ENCODE results near the gene MFAP4. TPM values are rescaled to one million over a fixed set of nuclear protein-coding genes. Genes with fewer than 3 reads are reported as not detected.

MFAP4 gene
- total and polyA plus RNA-seq, 9 of the 15 experiments (the other 6 are each of a cell fraction or from before 2014, with no cell fraction given) = 0.07 to 0.24 TPM; not detected in 7

GRCh38 chr17:19415806-19416775 is 29.1 kb upstream of the MFAP4 start:
- no peak for TF ChIP-seq MLX (CRISPR knock-in tag; conservative IDR thresholded peaks at IDR 0.05)
- TF ChIP-seq KAT2B (IDR thresholded peaks at IDR 0.05; ENCODE audit: low read depth, low read length) = no peak
- no peak for TF ChIP-seq SOX6 (IDR thresholded peaks at IDR 0.05)
- no peak for TF ChIP-seq SMARCE1 (IDR thresholded peaks at IDR 0.05)
- TF ChIP-seq BRCA1 (IDR thresholded peaks at IDR 0.05) = no peak
- TF ChIP-seq BRCA1 (CRISPR knock-in tag; IDR thresholded peaks at IDR 0.05) = no peak
- TF ChIP-seq ARID1B (IDR thresholded peaks at IDR 0.05) = no peak
- no peak for TF ChIP-seq ZKSCAN1 (IDR thresholded peaks at IDR 0.05; ENCODE audit: low read depth, low read length)
- TF ChIP-seq TEAD1 (CRISPR knock-in tag; IDR thresholded peaks at IDR 0.05) = no peak
- FAIRE-seq (no peak), ATAC-seq (no peak), DNase-seq (ENCODE audit: extremely low read depth in 1 of 4, low spot score in 3 of 4) (no peak)
- ChIA-PET CTCF (ENCODE audit: low intra/inter-chr PET ratio) (no interaction called here), POLR2A (no interaction called here)
- intact Hi-C loops (cut with micrococcal nuclease) (no loop called here), in situ Hi-C loops (cut with MboI) (no loop called here)
- no TSS peak for BruUV-seq (replicated peaks)
- H4K20me1 ChIP-seq (replicated peaks; ENCODE audit: control insufficient read depth, insufficient read depth, low read length) = no peaks in the 10 kb centered on the region
- H3K4me3 ChIP-seq = no peak overlapping the region
- 0% methylated on average over 8 of the region's 18 CpGs for WGBS (ENCODE audit: insufficient coverage, low coverage, missing lambda C conversion rate)
- no peak overlapping the region for H3K27ac ChIP-seq (ENCODE audit: extremely low read depth, low read depth, low read length)
- peaks cover 6 to 61% of the 10 kb centered on the region in 2 experiments; a peak in 4 of 5 replicates for H3K27me3 ChIP-seq (ENCODE audit: control insufficient read depth in 2 of 2, insufficient read depth in 2 of 2, low read length in 2 of 2)
- H3K4me1 ChIP-seq (replicated peaks in 1 of 2; ENCODE audit: control insufficient read depth in 2 of 2, insufficient read depth in 2 of 2, low read length in 2 of 2) = no peaks in the 10 kb centered on the region
- no peaks in the 10 kb centered on the region for H3K36me3 ChIP-seq (ENCODE audit: control insufficient read depth, insufficient read depth, low read length)
- H2AFZ ChIP-seq (ENCODE audit: low read depth, low read length) = no peak overlapping the region
- no peaks in the 10 kb centered on the region for H3K9me1 ChIP-seq (ENCODE audit: control insufficient read depth, insufficient read depth, low read length)
- no peaks in the 10 kb centered on the region for H3K9me3 ChIP-seq (replicated peaks; ENCODE audit: control insufficient read depth, insufficient read depth, low read depth, low read length)
- H3K9ac ChIP-seq (ENCODE audit: insufficient read depth in 1 of 2, low read depth in 2 of 2, low read length in 2 of 2) = no peak overlapping the region
- H3K4me2 ChIP-seq (ENCODE audit: insufficient read depth, low read length) = no peak overlapping the region
- no peaks in the 10 kb centered on the region for H3K79me2 ChIP-seq (ENCODE audit: control insufficient read depth, insufficient read depth, low read length)
